BE2C (cell line): ENCODE measurements around the gene ZNF839.
A peak's percentile ranks its signal among the peaks of the same experiment; 100 is the strongest.

Source experiments
- DNase-seq: peaks from one replicate; pipeline ENCODE4 v3.0.0-alpha.2; 2020
- H3K27me3 ChIP-seq: fragments of 250-450 bp; sonication (Bioruptor Pico); 2 replicates; pipeline ENCODE4 v1.5.1; 2020; ENCODE audit warnings: mild to moderate bottlenecking
- H3K36me3 ChIP-seq: fragments of 250-450 bp; sonication (Bioruptor Pico); 2 replicates; pipeline ENCODE4 v1.5.1; 2020; ENCODE audit warnings: mild to moderate bottlenecking
- H3K4me1 ChIP-seq: fragments of 250-450 bp; sonication (Bioruptor Pico); 2 replicates; pipeline ENCODE4 v1.5.1; 2020
- H3K4me3 ChIP-seq: 2 replicates; pipeline ENCODE4 v1.5.1; 2011; ENCODE audit warnings: low read depth, low read length
- H3K9me3 ChIP-seq: fragments of 250-450 bp; sonication (Bioruptor Pico); 2 replicates; pipeline ENCODE4 v1.5.1; 2020
- CTCF ChIP-seq: IDR thresholded peaks from 2 replicates; pipeline ENCODE4 v1.5.1; 2012; ENCODE audit warnings: mild to moderate bottlenecking, low read depth, low read length

ZNF839 gene

GRCh38 chr14:102352213-102352612, 32.7 kb downstream of the ZNF839 start:
- no peak overlapping the region for H3K4me3 ChIP-seq
- no peaks in the 10 kb centered on the region for H3K27me3 ChIP-seq
- peaks cover 50% of the 10 kb centered on the region for H3K36me3 ChIP-seq
- no peak for TF ChIP-seq CTCF
- H3K4me1 ChIP-seq = no peaks in the 10 kb centered on the region
- no peaks in the 10 kb centered on the region for H3K9me3 ChIP-seq
- no peak for DNase-seq

- Histone ChIP-seq H3K9me3 (no peaks in the 10 kb centered on the region), H3K4me3 (no peak overlapping the region), H3K36me3 (peaks cover 52% of the 10 kb centered on the region), H3K4me1 (no peaks in the 10 kb centered on the region), H3K27me3 (no peaks in the 10 kb centered on the region)
- DNase-seq = no peak
- no peak for TF ChIP-seq CTCF
Measured at GRCh38 chr14:102353126-102353619, 33.6 kb downstream of the ZNF839 start.

GRCh38 chr14:102356280-102356679, 36.7 kb downstream of the ZNF839 start:
- Histone ChIP-seq H3K4me1 (no peaks in the 10 kb centered on the region), H3K36me3 (peaks cover 40% of the 10 kb centered on the region), H3K27me3 (no peaks in the 10 kb centered on the region), H3K9me3 (no peaks in the 10 kb centered on the region), H3K4me3 (no peak overlapping the region)
- TF ChIP-seq CTCF = no peak
- no peak for DNase-seq

- H3K4me3 ChIP-seq = no peak overlapping the region
- H3K9me3 ChIP-seq = no peaks in the 10 kb centered on the region
- H3K36me3 ChIP-seq = peaks cover 28% of the 10 kb centered on the region
- H3K27me3 ChIP-seq = no peaks in the 10 kb centered on the region
- TF ChIP-seq CTCF = no peak
- H3K4me1 ChIP-seq = peaks cover 4% of the 10 kb centered on the region
- DNase-seq = no peak
Measured at GRCh38 chr14:102359341-102359740, 39.8 kb downstream of the ZNF839 start.

GRCh38 chr14:102360388-102360787, 40.8 kb downstream of the ZNF839 start:
- DNase-seq = no peak
- no peak for TF ChIP-seq CTCF
- Histone ChIP-seq H3K4me3 (no peak overlapping the region), H3K36me3 (peaks cover 18% of the 10 kb centered on the region), H3K27me3 (no peaks in the 10 kb centered on the region), H3K4me1 (peaks cover 4% of the 10 kb centered on the region), H3K9me3 (no peaks in the 10 kb centered on the region)

GRCh38 chr14:102362084-102362483, 42.5 kb downstream of the ZNF839 start:
- no peak for TF ChIP-seq CTCF
- Histone ChIP-seq H3K27me3 (no peaks in the 10 kb centered on the region), H3K9me3 (no peaks in the 10 kb centered on the region), H3K4me3 (peak overlapping the region; percentile 81), H3K36me3 (peaks cover 13% of the 10 kb centered on the region), H3K4me1 (peaks cover 4% of the 10 kb centered on the region)
- no peak for DNase-seq
